Osteocyte (in vitro differentiated cells): ENCODE measurements around the gene ZSCAN22. TPM values are rescaled to one million over a fixed set of nuclear protein-coding genes. Genes with fewer than 3 reads are reported as not detected.

Source experiments
- DNase-seq: peaks from one replicate; pipeline ENCODE4 v3.0.0; 2021; ENCODE audit warnings: mixed read lengths; ENCODE audit not compliant: unreplicated experiment; ENCODE audit errors: extremely low spot score
- H3K27ac Mint-ChIP-seq: one replicate; pipeline ENCODE4 v1.8.0; 2021; ENCODE audit warnings: mild to moderate bottlenecking, mixed read lengths; ENCODE audit not compliant: unreplicated experiment
- H3K27me3 Mint-ChIP-seq: one replicate; pipeline ENCODE4 v1.8.0; 2021; ENCODE audit warnings: mixed read lengths; ENCODE audit not compliant: unreplicated experiment
- H3K36me3 Mint-ChIP-seq: one replicate; pipeline ENCODE4 v1.8.0; 2021; ENCODE audit warnings: mixed read lengths; ENCODE audit not compliant: unreplicated experiment
- H3K4me1 Mint-ChIP-seq: one replicate; pipeline ENCODE4 v1.8.0; 2021; ENCODE audit warnings: mixed read lengths; ENCODE audit not compliant: unreplicated experiment
- H3K4me3 Mint-ChIP-seq: one replicate; pipeline ENCODE4 v1.8.0; 2021; ENCODE audit warnings: mild to moderate bottlenecking, moderate library complexity, mixed read lengths; ENCODE audit not compliant: unreplicated experiment
- H3K9me3 Mint-ChIP-seq: one replicate; pipeline ENCODE4 v1.8.0; 2021; ENCODE audit warnings: mixed read lengths; ENCODE audit not compliant: unreplicated experiment
- total RNA-seq: library from RNA; stranded (reverse); gene quantifications from 2 replicates; pipeline ENCODE4 v1.2.1, GENCODE V29; 2021
- TF ChIP-seq, protein P1 (sequence below): fragments of 200-600 bp; sonication (generic); IDR thresholded peaks from 2 replicates; pipeline ENCODE4 v1.5.0; 2021; ENCODE audit warnings: antibody characterized with exemption, mild to moderate bottlenecking, moderate library complexity

The ZSCAN22 gene
- total RNA-seq, 1 donor from 2014 or later: 4.1 TPM

DNA sequence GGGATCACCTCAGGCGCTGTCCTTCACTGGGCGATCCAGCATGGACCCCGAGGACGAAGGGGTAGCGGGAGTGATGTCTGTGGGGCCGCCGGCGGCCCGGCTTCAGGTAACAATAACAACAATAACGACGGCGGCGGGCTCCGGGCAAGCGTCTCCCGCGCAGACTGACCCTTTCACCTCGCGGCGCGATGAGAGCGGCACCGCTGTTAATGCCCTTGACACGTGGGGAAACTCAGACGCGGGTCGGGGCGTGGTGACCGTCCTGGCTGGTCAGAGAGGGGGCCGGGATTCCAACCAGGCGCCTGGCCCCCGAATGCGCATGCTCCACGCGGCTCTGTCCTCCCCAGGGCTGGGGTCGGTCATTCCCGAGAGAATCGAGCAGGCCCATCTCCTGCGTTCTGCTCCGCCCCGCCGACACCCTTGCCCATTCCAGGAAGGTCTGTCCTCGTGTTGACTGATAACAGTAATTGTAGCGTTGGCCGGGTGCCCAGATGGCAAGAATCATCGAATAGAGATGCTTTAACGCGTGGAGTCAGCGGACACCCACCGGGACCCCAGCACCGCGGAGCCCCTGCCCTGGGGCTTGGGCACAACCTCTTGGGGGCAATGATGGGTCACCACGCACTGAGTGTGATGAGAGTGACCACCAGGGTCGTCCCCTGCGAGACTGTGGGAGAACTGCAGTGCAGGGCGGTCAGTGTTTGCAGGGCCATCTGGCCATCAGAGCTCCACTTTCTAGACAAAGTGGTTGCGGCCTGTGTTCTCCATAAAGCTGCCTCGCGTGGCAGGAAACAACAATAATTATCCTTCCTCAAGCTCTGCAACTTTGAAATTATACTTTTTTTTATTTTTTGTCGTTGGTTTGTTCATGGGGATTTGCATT is 47.5 kb upstream of the ZSCAN22 start:
- Mint-ChIP-seq H3K27ac (peak overlapping the region; percentile 96), H3K27me3 (no peaks in the 10 kb centered on the region), H3K9me3 (peaks cover 6% of the 10 kb centered on the region), H3K4me3 (peak overlapping the region; percentile 86), H3K4me1 (peaks cover 26% of the 10 kb centered on the region), H3K36me3 (peaks cover 34% of the 10 kb centered on the region)
- peak; percentile 89 for DNase-seq
- TF ChIP-seq, protein P1, sequence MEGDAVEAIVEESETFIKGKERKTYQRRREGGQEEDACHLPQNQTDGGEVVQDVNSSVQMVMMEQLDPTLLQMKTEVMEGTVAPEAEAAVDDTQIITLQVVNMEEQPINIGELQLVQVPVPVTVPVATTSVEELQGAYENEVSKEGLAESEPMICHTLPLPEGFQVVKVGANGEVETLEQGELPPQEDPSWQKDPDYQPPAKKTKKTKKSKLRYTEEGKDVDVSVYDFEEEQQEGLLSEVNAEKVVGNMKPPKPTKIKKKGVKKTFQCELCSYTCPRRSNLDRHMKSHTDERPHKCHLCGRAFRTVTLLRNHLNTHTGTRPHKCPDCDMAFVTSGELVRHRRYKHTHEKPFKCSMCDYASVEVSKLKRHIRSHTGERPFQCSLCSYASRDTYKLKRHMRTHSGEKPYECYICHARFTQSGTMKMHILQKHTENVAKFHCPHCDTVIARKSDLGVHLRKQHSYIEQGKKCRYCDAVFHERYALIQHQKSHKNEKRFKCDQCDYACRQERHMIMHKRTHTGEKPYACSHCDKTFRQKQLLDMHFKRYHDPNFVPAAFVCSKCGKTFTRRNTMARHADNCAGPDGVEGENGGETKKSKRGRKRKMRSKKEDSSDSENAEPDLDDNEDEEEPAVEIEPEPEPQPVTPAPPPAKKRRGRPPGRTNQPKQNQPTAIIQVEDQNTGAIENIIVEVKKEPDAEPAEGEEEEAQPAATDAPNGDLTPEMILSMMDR: no peak

DNA sequence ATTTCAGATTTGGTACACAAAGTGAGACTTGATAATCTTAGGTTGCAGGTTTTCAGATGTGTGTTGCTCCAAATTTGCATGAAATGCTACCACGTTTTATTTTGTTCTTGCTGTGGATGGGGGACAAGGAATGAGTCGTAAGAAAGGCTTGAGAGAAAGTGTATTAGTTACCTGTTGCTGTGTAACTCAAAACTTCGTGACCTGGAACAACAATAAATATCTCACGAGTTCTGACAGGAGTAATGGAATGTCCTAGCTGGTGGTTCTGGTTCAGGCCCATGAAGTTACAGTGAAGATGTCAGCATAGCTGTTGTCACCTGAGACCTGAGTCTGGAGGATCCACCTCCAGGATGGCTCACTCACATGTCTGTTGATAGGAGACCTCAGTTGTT is 46.9 kb upstream of the ZSCAN22 start:
- peaks cover 3% of the 10 kb centered on the region for H3K9me3 Mint-ChIP-seq

DNA sequence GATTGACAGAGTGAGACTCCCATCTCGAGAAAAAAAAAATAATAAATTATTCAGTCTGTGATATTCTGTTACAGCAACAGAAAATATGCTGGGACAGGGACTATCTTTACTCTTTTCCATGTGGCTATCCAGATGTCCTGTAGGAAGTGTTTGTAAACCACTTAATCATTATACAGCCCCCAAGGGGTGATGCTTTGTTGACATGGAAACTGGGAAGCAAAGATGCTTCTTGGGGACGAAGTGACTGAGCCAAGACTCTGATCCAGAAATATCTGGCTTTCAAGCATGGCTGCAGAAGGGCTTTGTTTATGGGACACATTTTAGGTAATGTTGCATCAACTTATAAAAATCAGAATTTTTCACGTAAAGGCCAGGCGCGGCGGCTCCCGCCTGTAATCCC is 42.6 kb upstream of the ZSCAN22 start:
- H3K27ac Mint-ChIP-seq: no peak overlapping the region
- no peak overlapping the region for H3K4me3 Mint-ChIP-seq
- no peaks in the 10 kb centered on the region for H3K27me3 Mint-ChIP-seq
- peaks cover 50% of the 10 kb centered on the region for H3K36me3 Mint-ChIP-seq
- H3K4me1 Mint-ChIP-seq: peaks cover 16% of the 10 kb centered on the region
- H3K9me3 Mint-ChIP-seq: no peaks in the 10 kb centered on the region
- DNase-seq: no peak
- TF ChIP-seq, protein P1: no peak

More for the DNA sequence above, 46.9 kb upstream of the ZSCAN22 start:
- peak overlapping the region; percentile 96 for H3K27ac Mint-ChIP-seq
- no peaks in the 10 kb centered on the region for H3K27me3 Mint-ChIP-seq
- H3K4me3 Mint-ChIP-seq: peak overlapping the region; percentile 86
- DNase-seq: no peak
- TF ChIP-seq, protein P1: no peak
- H3K4me1 Mint-ChIP-seq: peaks cover 26% of the 10 kb centered on the region
- peaks cover 31% of the 10 kb centered on the region for H3K36me3 Mint-ChIP-seq

DNA sequence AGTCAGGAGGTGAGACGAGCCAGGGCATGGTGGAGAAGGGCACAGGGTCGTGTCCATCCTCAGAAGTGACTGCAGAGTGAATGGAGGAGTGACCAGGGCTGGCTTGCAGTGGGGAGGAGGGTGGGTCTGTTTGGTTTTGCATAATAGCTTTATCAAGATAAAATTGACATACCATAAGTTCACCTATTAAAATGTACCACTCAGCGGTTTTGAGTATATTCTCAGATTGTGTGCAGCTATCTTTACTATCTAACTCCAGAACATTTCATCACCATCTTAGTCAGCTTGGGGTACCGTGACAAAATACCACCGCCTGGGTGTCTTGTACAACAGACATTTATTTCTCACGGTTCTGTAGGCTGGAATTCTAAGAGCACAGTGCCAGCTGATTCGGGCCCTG is 34.9 kb upstream of the ZSCAN22 start:
- no peaks in the 10 kb centered on the region for H3K4me1 Mint-ChIP-seq
- H3K4me3 Mint-ChIP-seq: no peak overlapping the region
- H3K9me3 Mint-ChIP-seq: peaks cover 19% of the 10 kb centered on the region
- H3K27ac Mint-ChIP-seq: no peak overlapping the region
- H3K36me3 Mint-ChIP-seq: peaks cover 72% of the 10 kb centered on the region
- DNase-seq: no peak
- TF ChIP-seq, protein P1: no peak
- H3K27me3 Mint-ChIP-seq: no peaks in the 10 kb centered on the region

DNA sequence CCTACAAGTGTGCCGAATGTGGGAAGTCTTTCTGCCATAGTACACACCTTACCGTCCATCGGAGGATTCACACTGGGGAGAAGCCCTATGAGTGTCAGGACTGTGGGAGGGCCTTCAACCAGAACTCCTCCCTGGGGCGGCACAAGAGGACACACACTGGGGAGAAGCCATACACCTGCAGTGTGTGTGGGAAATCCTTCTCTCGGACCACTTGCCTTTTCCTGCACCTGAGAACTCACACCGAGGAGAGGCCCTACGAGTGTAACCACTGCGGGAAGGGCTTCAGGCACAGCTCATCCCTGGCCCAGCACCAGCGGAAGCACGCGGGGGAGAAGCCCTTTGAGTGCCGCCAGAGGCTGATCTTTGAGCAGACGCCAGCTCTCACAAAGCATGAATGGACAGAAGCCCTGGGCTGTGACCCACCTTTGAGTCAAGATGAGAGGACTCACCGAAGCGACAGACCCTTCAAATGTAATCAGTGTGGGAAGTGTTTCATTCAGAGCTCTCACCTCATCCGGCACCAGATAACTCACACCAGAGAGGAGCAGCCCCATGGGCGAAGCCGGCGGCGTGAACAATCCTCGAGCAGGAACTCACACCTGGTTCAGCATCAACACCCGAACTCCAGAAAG is 31.9 kb upstream of the ZSCAN22 start:
- no peaks in the 10 kb centered on the region for H3K4me1 Mint-ChIP-seq
- H3K4me3 Mint-ChIP-seq: no peak overlapping the region
- no peaks in the 10 kb centered on the region for H3K27me3 Mint-ChIP-seq
- H3K36me3 Mint-ChIP-seq: peaks cover 67% of the 10 kb centered on the region
- TF ChIP-seq, protein P1: no peak
- H3K9me3 Mint-ChIP-seq: peaks cover 19% of the 10 kb centered on the region
- DNase-seq: no peak
- H3K27ac Mint-ChIP-seq: no peak overlapping the region
